K562 (cell line): ENCODE results near the gene OTUD5. TPM values are rescaled to one million over a fixed set of nuclear protein-coding genes. Genes with fewer than 3 reads are reported as not detected.

Source experiments
- ATAC-seq: fragments of 200-7000 bp; cut with Tn5 transposase; 3 replicates; pipeline ENCODE4 v1.9.1; 2020; ENCODE audit warnings: moderate library complexity
- BruUV-seq: library from RNA; stranded (reverse); fragments of 400-500 nt; replicated peaks from 2 replicates; lab custom pipeline; 2021; lab: Mats Ljungman, UMichigan
- CTCF ChIA-PET: fragments of 300-600 bp; formaldehyde crosslinking; extraction: SDS; loops from one replicate; lab custom pipeline; 2021; ENCODE audit warnings: low intra/inter-chr PET ratio; lab: Yijun Ruan, JAX
- POLR2A ChIA-PET: fragments of 300-600, 350-650 bp; sonication (Branson Sonifier 250); formaldehyde crosslinking; extraction: SDS; loops from one replicate; lab custom pipeline; 2021; ENCODE audit warnings: antibody characterized with exemption, inconsistent platforms; lab: Yijun Ruan, JAX
- DNase-seq, 4 experiments: peaks; one replicate each; pipeline versions ENCODE4 v3.0.0 to v3.0.0-alpha.2; 2011 to 2018; ENCODE audit warnings: low spot score in 3 of 4, mixed read lengths in 3 of 4; ENCODE audit errors: extremely low read depth in 1 of 4
- FAIRE-seq: peaks from 2 replicates; lab custom pipeline; 2011; peaks lifted over from hg19 to GRCh38; lab: Jason Lieb, UNC
- H2AFZ ChIP-seq: 2 replicates; pipeline ENCODE4 v1.6.0; 2011; ENCODE audit warnings: low read depth, low read length, control low read depth, inconsistent platforms
- H3K27ac ChIP-seq: fragments of 200-600 bp; 3 replicates; pipeline ENCODE4 v1.8.0; 2011; ENCODE audit warnings: low read depth, mild to moderate bottlenecking, control low read depth, inconsistent platforms, low read length, moderate library complexity, mixed read lengths; ENCODE audit errors: extremely low read depth
- H3K27me3 ChIP-seq, 2 experiments: fragments of 300-600 bp in 1 of 2; 2 replicates in 1 of 2; 3 replicates in 1 of 2; pipeline versions ENCODE4 v1.6.0 to v1.8.0; 2011; ENCODE audit warnings: inconsistent platforms in 2 of 2, low read length in 2 of 2, mild to moderate bottlenecking in 1 of 2, mixed read lengths in 1 of 2, moderate library complexity in 1 of 2; ENCODE audit not compliant: control insufficient read depth in 2 of 2, insufficient read depth in 2 of 2
- H3K36me3 ChIP-seq: fragments of 300-600 bp; 3 replicates; pipeline ENCODE4 v1.8.0; 2011; ENCODE audit warnings: mild to moderate bottlenecking, low read length, inconsistent platforms; ENCODE audit not compliant: control insufficient read depth, insufficient read depth
- H3K4me1 ChIP-seq, 2 experiments: fragments of 200-600 bp in 1 of 2; replicated peaks in 1 of 2; 2 replicates in 1 of 2; 3 replicates in 1 of 2; pipeline versions ENCODE4 v1.5.1 to v1.8.0; 2011; ENCODE audit warnings: inconsistent platforms in 2 of 2, low read length in 2 of 2, mild to moderate bottlenecking in 1 of 2, mixed read lengths in 1 of 2, moderate library complexity in 1 of 2; ENCODE audit not compliant: control insufficient read depth in 2 of 2, insufficient read depth in 2 of 2
- H3K4me2 ChIP-seq: 2 replicates; pipeline ENCODE4 v1.6.1; 2011; ENCODE audit warnings: low read length, control low read depth, inconsistent platforms, mixed read lengths; ENCODE audit not compliant: insufficient read depth
- H3K4me3 ChIP-seq: fragments of 200-600 bp; sonication (generic), shearing (Covaris generic); 2 replicates; pipeline ENCODE4 v1.5.1; 2016; ENCODE audit warnings: control low read depth, inconsistent platforms
- H3K79me2 ChIP-seq: fragments of 200-600 bp; 3 replicates; pipeline ENCODE4 v1.8.0; 2011; ENCODE audit warnings: low read length, inconsistent platforms; ENCODE audit not compliant: control insufficient read depth, insufficient read depth
- H3K9ac ChIP-seq, 2 experiments: 2 replicates each; pipeline versions ENCODE4 v1.6.0 to v1.6.1; 2011; ENCODE audit warnings: low read depth in 2 of 2, low read length in 2 of 2, control low read depth in 1 of 2, inconsistent platforms in 1 of 2, mild to moderate bottlenecking in 1 of 2, mixed read lengths in 1 of 2; ENCODE audit not compliant: insufficient read depth in 1 of 2
- H3K9me1 ChIP-seq: one replicate; pipeline ENCODE4 v1.6.0; 2011; ENCODE audit warnings: inconsistent platforms, mild to moderate bottlenecking, low read length, moderate library complexity; ENCODE audit not compliant: control insufficient read depth, insufficient read depth
- H3K9me3 ChIP-seq: replicated peaks from 2 replicates; pipeline ENCODE4 v1.5.1; 2011; ENCODE audit warnings: low read depth, low read length, inconsistent platforms; ENCODE audit not compliant: control insufficient read depth, insufficient read depth
- H4K20me1 ChIP-seq: replicated peaks from 2 replicates; pipeline ENCODE4 v1.6.1; 2011; ENCODE audit warnings: low read length, inconsistent platforms, mixed read lengths; ENCODE audit not compliant: control insufficient read depth, insufficient read depth
- BRF1 ChIP-seq: IDR thresholded peaks from 3 replicates; pipeline ENCODE4 v1.6.1; 2011; ENCODE audit warnings: borderline replicate concordance, mild to moderate bottlenecking; ENCODE audit not compliant: insufficient read length; ENCODE audit errors: extremely low read depth
- DIDO1 ChIP-seq: fragments of 450-650 bp; IDR thresholded peaks from 2 replicates; pipeline ENCODE4 v1.6.1; 2016; ENCODE audit warnings: low read depth, missing biosample characterization, missing genetic modification characterization
- HDAC3 ChIP-seq: fragments of 450-650 bp; IDR thresholded peaks from 2 replicates; pipeline ENCODE4 v1.6.1; 2018; ENCODE audit warnings: borderline replicate concordance, mild to moderate bottlenecking, moderate library complexity; ENCODE audit not compliant: partially characterized antibody
- PHF21A ChIP-seq: fragments of 450-650 bp; IDR thresholded peaks from 2 replicates; pipeline ENCODE4 v1.6.1; 2017; ENCODE audit warnings: low read depth, borderline replicate concordance
- POLR2AphosphoS2 ChIP-seq: IDR thresholded peaks from 2 replicates; pipeline ENCODE4 v1.6.1; 2012; ENCODE audit warnings: low read length, improper control_type of control experiment
- PURB ChIP-seq: sonication (generic); formaldehyde crosslinking; IDR thresholded peaks from 2 replicates; pipeline ENCODE4 v1.9.0; 2021; ENCODE audit warnings: low read depth, mild to moderate bottlenecking, missing genetic modification reagents
- ZBTB5 ChIP-seq: fragments of 450-650 bp; IDR thresholded peaks from 2 replicates; pipeline ENCODE4 v1.6.1; 2017; ENCODE audit warnings: antibody characterized with exemption
- ZNF224 ChIP-seq: sonication (generic); formaldehyde crosslinking; IDR thresholded peaks from 2 replicates; pipeline ENCODE4 v1.8.0; 2022; ENCODE audit warnings: mild to moderate bottlenecking, missing genetic modification reagents
- ZNF639 ChIP-seq, 2 experiments: fragments of 200-800 bp in 1 of 2; sonication (Bioruptor generic) in 1 of 2; sonication (generic) in 1 of 2; formaldehyde crosslinking in 1 of 2; IDR thresholded peaks in 1 of 2; conservative IDR thresholded peaks in 1 of 2; 2 replicates each; pipeline versions ENCODE4 v1.5.0 to v1.6.1; 2016 to 2020; ENCODE audit warnings: missing compliant biosample characterization in 1 of 2, missing genetic modification characterization in 1 of 2, missing genetic modification reagents in 1 of 2
- WGBS: fragments of 100-300 bp; shearing (Covaris generic); methylation state at CpG from one replicate; pipeline ENCODE4 v1.1.6; 2016; ENCODE audit warnings: low coverage, mixed read lengths; ENCODE audit not compliant: insufficient coverage; ENCODE audit errors: missing lambda C conversion rate; 5-methylcytosine and 5-hydroxymethylcytosine counted together
- in situ Hi-C: fragments of 300-500 bp; cut with MboI; formaldehyde crosslinking; loops from 4 replicates; pipeline ENCODE4 v1.15.0; 2018; ENCODE audit warnings: inconsistent platforms, mixed read lengths
- intact Hi-C: fragments of 100-400 bp; cut with micrococcal nuclease; formaldehyde crosslinking; loops from 2 replicates; pipeline ENCODE4 v1.14.2; 2022
- polyA plus RNA-seq, 8 experiments: library from polyadenylated mRNA; depleted of rRNA in 4 of 8; stranded (reverse) in 5 of 8; unstranded in 3 of 8; fragments of >200 nt; fragmentation: Nextera tagmentation in 2 of 8; fragmentation: Illumina TruSeq in 1 of 8; extraction: Ambion mirVana in 2 of 8; extraction: Trizol in 1 of 8; gene quantifications; 2 replicates each; pipeline versions ENCODE4 v1.2.1 to v1.2.3, GENCODE V29; 2011 to 2014; ENCODE audit warnings: inconsistent platforms in 1 of 8, missing spikeins in 1 of 8
- total RNA-seq, 7 experiments: library from RNA; depleted of rRNA in 6 of 7; stranded (reverse); fragments of >200 nt in 6 of 7; fragmentation: Illumina TruSeq in 2 of 7; extraction: Trizol in 2 of 7; gene quantifications; 2 replicates each; pipeline versions ENCODE4 v1.2.1 to v1.2.3, GENCODE V29; 2011 to 2021; ENCODE audit warnings: low replicate concordance in 1 of 7
- TF ChIP-seq, protein P1 (sequence below): fragments of 450-650 bp; formaldehyde crosslinking; conservative IDR thresholded peaks from 2 replicates; pipeline ENCODE4 v1.4.0; 2022; ENCODE audit warnings: mild to moderate bottlenecking, missing genetic modification characterization
- TF ChIP-seq, protein P2 (sequence below): sonication (generic); IDR thresholded peaks from 2 replicates; pipeline ENCODE4 v1.6.1; 2016
- TF ChIP-seq, protein P3 (sequence below): fragments of 450-650 bp; IDR thresholded peaks from 2 replicates; pipeline ENCODE4 v1.6.1; 2018; ENCODE audit not compliant: partially characterized antibody

OTUD5 gene
- total and polyA plus RNA-seq, 9 of the 15 experiments (the other 6 are each of a cell fraction or from before 2014, with no cell fraction given), result 3.6 to 102 (median 59.0) TPM

- Histone ChIP-seq H3K9me1 (no peaks in the 10 kb centered on the region), H3K27ac (no peak overlapping the region; the same call in 2 of the 3 replicates), H3K9ac (no peak overlapping the region), H3K27me3 (no peaks in the 10 kb centered on the region), H3K4me3 (no peak overlapping the region), H3K4me1 (peaks cover 20 to 28% of the 10 kb centered on the region in 2 experiments), H3K9me3 (no peaks in the 10 kb centered on the region), H3K79me2 (peaks cover 43% of the 10 kb centered on the region), H3K36me3 (peaks cover 66% of the 10 kb centered on the region), H3K4me2 (no peak overlapping the region), H4K20me1 (no peaks in the 10 kb centered on the region), H2AFZ (no peak overlapping the region)
- POLR2A ChIA-PET, result no interaction called here
- WGBS, result 100% methylated on average over 2 of the region's 2 CpGs
- DNase-seq (no peak), FAIRE-seq (no peak), ATAC-seq (no peak)
- in situ Hi-C loops (no loop called here), intact Hi-C loops (no loop called here)
- BruUV-seq, result no TSS peak
- CTCF ChIA-PET, result no interaction called here
- TF ChIP-seq POLR2AphosphoS2, result no peak
- no peak for TF ChIP-seq ZBTB5
- no peak for TF ChIP-seq PHF21A
- no peak for TF ChIP-seq PURB (CRISPR knock-in tag)
- TF ChIP-seq, protein P1, sequence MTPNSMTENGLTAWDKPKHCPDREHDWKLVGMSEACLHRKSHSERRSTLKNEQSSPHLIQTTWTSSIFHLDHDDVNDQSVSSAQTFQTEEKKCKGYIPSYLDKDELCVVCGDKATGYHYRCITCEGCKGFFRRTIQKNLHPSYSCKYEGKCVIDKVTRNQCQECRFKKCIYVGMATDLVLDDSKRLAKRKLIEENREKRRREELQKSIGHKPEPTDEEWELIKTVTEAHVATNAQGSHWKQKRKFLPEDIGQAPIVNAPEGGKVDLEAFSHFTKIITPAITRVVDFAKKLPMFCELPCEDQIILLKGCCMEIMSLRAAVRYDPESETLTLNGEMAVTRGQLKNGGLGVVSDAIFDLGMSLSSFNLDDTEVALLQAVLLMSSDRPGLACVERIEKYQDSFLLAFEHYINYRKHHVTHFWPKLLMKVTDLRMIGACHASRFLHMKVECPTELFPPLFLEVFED, result no peak
- TF ChIP-seq, protein P2, sequence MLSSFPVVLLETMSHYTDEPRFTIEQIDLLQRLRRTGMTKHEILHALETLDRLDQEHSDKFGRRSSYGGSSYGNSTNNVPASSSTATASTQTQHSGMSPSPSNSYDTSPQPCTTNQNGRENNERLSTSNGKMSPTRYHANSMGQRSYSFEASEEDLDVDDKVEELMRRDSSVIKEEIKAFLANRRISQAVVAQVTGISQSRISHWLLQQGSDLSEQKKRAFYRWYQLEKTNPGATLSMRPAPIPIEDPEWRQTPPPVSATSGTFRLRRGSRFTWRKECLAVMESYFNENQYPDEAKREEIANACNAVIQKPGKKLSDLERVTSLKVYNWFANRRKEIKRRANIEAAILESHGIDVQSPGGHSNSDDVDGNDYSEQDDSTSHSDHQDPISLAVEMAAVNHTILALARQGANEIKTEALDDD, result no peak
- TF ChIP-seq HDAC3, result no peak
- TF ChIP-seq, protein P3, sequence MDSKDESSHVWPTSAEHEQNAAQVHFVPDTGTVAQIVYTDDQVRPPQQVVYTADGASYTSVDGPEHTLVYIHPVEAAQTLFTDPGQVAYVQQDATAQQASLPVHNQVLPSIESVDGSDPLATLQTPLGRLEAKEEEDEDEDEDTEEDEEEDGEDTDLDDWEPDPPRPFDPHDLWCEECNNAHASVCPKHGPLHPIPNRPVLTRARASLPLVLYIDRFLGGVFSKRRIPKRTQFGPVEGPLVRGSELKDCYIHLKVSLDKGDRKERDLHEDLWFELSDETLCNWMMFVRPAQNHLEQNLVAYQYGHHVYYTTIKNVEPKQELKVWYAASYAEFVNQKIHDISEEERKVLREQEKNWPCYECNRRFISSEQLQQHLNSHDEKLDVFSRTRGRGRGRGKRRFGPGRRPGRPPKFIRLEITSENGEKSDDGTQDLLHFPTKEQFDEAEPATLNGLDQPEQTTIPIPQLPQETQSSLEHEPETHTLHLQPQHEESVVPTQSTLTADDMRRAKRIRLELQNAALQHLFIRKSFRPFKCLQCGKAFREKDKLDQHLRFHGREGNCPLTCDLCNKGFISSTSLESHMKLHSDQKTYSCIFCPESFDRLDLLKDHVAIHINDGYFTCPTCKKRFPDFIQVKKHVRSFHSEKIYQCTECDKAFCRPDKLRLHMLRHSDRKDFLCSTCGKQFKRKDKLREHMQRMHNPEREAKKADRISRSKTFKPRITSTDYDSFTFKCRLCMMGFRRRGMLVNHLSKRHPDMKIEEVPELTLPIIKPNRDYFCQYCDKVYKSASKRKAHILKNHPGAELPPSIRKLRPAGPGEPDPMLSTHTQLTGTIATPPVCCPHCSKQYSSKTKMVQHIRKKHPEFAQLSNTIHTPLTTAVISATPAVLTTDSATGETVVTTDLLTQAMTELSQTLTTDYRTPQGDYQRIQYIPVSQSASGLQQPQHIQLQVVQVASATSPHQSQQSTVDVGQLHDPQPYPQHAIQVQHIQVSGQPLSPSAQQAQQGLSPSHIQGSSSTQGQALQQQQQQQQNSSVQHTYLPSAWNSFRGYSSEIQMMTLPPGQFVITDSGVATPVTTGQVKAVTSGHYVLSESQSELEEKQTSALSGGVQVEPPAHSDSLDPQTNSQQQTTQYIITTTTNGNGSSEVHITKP, result no peak
- no peak for TF ChIP-seq ZNF224 (CRISPR knock-in tag)
- TF ChIP-seq ZNF639 (CRISPR knock-in tag; conservative IDR thresholded peaks at IDR 0.05 in 1 of 2, IDR thresholded peaks at IDR 0.05 in 1 of 2), result no peak
- no peak for TF ChIP-seq BRF1
- TF ChIP-seq DIDO1 (tag), result no peak
Measured at GRCh38 chrX:48933757-48934156, 23.6 kb downstream of the OTUD5 start.
